GM10847 (cell line): ENCODE measurements around the gene ZMYM2.

Source experiments
- POLR2A ChIP-seq: IDR thresholded peaks from 2 replicates; pipeline ENCODE4 v1.6.1; 2011; ENCODE audit not compliant: insufficient read length; ENCODE audit errors: extremely low read depth

Gene ZMYM2

DNA sequence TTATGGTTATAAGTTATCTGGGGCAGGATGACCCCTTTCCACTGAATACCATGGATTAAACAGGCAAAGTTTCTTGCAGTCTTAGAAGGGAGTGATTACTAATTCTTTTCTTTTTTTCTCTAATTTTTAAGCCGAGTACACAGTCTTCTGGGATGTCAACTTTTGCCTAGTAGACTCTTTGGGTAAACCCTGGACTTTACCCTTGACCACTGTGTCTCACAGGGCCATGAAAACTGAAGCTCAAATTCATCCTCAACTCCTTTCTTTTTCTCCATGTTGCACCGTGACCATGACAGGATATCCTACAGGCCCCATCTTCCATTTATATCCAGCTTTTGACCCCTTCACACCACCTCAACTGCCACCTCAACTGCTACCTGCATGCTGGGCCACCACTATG is 150.5 kb downstream of the ZMYM2 start:
- TF ChIP-seq POLR2A: no peak

DNA sequence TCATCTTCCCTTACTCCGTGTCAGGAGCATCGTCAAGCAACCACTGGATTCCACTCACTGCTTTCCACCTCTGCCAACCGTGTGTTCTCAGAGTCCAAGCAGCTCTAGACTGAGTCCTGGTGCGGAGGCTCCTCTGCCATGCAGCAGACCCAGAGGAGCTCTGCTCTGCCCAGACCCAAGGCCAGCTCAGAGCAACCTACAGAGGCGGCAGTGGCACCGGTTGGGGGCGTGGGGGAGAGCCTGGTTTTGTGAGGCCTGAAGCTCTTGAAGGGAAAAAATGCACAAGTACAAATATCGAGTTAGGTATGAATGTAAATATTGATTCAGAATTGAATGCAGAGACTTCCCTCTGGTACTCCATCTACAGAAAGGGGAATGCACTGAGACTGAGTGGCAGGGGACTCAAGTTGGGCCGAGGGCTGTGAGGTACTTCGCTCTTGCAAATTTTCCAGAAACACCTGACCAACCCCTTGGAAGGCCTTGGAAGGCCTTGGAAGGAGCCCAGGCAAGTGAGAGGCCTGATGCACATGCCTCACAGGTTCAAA is 155.6 kb downstream of the ZMYM2 start:
- TF ChIP-seq POLR2A: no peak

DNA sequence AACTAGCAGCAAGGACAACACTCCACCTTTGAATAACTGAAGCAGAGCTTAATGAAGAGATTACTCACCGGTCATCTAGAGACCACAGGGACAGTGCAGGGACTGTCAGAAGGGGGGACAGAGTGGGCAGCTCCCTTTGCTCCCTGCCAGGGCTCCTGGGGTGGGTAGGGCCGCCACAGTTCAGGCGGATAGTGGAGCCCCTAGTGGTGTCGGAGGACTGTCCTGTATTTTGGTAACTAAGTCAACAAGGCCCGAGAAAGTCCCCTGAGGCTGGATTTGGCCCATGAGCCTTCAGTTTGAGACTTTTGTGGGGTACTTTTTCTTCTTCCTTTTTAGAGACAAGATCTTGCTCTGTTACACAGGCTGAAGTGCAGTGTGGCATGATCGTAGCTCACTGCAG is 157.7 kb downstream of the ZMYM2 start:
- no peak for TF ChIP-seq POLR2A

DNA sequence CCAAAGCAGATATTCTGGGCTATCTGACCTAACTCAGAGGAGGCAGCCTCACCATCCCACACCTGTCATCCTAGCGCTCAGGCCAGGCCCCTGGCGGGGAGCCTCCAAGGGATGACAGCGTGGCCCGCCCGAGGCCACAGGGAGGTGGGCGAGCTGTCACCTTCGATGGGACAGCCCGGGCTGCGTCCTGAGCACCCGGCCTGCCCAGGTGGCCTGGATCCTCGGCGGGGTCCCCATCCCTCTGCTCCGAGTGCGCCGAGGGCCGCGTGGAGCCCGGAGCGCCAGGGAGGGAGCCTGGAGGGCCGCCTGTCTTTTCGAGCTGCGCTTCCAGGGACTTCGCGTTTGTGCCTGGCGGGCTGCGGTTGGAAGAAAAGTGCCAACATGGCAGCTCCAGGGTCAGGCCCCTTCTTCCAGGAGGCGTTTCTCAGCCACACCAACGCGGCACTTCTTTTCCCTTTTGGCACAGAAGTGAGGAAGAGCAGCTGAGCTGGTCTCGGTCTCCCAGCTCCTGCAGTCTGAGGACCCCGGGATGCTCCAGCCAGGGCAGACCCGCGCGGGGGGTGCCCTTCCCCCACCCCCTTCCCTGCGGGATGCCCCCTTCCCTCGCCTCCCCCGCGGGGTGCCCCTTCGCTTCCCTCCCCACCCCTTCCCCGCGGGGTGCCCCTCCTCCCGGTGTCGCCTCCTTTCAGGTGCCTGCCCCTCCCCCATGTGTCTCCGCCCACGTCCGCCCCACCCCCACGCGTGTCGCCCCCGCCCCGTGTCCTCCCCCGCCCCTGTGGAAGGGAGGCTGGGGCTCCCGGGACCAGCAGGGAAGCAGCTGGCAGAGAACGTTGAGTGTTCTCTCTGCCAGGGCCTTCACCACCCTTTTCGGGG is 160.0 kb downstream of the ZMYM2 start:
- TF ChIP-seq POLR2A: no peak

DNA sequence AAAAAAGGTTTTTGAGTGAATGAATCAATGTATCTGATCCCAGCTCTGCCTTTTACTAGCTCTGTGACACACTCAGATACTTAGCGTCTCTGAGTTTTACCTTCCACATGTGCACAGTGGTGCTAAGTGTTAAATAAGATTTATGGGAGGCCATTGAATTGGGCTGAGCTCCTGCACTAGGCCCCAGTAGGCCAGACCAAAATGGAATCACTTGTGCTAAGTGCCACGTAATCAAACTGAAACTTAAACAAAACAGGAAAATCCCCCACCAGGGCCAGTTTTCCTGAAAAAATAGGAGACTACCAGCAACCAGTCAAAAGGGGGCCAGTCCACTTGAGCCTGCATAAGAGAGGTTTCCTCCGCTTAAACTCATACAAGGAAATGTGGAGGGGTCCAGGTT is 161.4 kb downstream of the ZMYM2 start:
- no peak for TF ChIP-seq POLR2A

DNA sequence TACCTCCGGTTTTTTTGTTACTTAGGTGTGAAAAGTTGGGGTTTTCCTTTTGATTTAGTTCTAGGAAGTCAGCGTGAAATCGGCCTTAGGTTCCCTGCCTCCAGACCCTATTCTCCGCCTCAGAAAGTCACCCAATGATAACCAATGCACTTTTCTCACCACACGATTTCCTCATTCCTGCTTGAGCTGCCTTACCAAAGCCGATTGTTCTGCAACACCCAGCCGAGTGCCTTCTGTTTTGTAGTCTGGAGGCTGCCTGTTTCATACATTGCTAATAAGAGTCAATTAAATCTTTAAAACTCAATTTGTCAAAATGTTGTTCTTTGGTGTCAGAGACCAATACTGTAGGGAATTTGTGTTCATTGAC is 162.6 kb downstream of the ZMYM2 start:
- no peak for TF ChIP-seq POLR2A

DNA sequence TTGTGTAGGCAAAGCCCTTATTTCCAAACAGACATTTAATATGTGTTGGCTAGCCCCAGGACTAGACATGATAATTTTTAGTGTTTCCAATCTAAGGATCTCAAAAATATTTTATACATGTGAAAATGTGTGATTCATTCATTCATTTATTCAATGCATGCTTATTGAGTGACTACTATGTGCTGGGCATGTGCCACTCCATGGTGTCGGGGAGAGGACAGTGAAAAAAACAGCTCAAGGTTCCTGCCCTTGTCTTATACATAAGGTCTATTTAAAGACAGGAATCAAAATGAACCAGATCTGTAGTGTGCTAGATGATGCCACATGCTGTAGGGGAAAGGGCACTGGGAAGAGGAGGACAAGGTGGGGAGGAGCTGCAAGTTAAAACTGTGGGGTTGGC is 165.8 kb downstream of the ZMYM2 start:
- no peak for TF ChIP-seq POLR2A

DNA sequence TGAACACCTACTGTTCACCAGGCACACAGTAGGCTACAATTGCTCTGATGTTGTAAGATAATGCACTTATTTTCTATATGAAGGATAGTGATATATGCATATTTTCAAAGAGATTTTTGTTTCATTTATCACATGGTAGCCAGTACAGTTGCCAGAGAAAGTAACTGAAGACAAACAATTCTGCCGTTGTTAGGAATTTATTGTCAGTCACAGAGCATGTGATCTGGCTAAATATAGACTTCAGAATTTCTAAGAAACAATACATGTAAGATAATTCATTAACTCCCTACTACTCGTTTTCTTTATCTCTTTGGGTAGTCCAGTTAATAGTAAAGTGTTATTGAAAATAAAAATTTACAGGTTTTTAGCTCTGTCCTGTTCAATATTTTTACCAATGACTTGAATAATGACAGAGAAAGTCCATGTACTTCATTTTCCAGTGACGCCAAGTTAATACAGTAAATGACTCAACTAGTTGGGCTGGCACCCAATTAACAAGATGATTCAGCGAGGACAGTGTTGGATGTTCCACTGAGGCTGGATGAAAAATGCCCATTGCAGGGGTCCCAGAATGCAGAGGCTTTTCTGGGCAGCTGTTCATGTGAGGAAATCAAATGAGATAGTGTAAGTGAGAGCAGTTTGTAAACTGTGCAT is 166.7 kb downstream of the ZMYM2 start:
- TF ChIP-seq POLR2A: no peak

DNA sequence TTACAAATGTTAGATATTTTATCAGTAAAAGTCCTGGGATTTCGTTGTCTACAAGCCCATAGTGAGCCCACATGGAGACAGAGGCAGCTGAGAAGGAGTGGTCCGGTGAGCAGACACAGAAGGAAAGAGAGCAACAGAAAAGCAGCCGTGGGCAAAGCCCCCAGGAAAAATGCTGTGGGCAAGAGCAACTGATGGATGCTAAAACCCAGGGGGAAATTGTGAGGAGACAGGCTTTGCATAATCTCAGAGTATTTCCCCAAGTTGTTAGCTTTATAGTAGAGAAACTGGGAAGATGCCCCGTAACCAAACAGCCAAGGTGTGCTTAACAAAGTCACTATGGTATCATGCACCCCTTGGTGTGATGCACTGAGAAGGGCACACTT is 167.2 kb downstream of the ZMYM2 start:
- no peak for TF ChIP-seq POLR2A

DNA sequence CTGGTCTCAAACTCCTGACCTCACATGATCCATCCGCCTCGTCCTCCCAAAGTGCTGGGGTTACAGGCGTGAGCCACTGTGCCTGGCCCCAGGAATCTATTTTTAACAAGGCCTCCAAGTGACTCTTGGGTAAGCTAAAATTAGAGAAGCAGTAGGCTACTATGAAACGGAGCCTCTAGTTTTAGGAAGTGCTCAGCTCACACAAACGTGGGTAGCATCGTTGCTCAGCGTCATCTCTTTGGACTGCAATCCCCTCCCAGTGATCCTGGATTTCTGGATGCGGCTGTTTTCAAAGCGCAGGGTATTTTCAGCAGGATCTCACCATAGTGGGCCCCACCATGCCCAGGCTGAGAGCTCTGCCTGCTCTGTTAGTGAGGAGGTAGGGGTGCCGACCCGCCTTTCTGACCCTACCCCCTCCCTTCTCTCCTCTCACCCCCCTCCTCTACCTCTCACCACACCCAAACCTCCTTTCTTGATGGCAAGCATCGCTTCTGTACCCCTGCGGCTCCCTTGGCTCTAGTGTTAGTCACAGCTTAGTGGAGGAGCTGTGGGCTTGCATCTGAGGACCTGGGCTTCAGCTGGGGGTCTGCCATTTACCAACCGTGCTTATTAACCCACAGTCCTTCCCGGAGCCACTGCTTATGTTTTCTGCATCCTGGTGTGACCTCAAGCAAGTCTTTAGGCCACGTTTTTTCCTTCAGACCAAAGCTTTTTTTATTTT is 168.2 kb downstream of the ZMYM2 start:
- no peak for TF ChIP-seq POLR2A

DNA sequence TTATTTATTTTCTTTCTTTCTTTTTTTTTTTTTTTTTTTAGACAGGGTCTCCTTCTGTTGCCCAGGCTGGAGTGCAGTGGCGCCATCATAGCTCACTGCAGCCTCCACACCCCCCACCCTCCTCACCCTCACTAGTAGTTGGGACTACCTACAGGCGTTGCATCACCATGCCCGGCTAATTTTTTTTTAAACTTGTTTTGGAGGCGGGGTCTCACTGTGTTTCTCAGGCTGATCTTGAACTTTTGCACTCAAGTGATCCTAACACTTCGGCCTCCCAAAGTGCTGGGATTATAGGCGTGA is 168.7 kb downstream of the ZMYM2 start:
- TF ChIP-seq POLR2A: no peak

DNA sequence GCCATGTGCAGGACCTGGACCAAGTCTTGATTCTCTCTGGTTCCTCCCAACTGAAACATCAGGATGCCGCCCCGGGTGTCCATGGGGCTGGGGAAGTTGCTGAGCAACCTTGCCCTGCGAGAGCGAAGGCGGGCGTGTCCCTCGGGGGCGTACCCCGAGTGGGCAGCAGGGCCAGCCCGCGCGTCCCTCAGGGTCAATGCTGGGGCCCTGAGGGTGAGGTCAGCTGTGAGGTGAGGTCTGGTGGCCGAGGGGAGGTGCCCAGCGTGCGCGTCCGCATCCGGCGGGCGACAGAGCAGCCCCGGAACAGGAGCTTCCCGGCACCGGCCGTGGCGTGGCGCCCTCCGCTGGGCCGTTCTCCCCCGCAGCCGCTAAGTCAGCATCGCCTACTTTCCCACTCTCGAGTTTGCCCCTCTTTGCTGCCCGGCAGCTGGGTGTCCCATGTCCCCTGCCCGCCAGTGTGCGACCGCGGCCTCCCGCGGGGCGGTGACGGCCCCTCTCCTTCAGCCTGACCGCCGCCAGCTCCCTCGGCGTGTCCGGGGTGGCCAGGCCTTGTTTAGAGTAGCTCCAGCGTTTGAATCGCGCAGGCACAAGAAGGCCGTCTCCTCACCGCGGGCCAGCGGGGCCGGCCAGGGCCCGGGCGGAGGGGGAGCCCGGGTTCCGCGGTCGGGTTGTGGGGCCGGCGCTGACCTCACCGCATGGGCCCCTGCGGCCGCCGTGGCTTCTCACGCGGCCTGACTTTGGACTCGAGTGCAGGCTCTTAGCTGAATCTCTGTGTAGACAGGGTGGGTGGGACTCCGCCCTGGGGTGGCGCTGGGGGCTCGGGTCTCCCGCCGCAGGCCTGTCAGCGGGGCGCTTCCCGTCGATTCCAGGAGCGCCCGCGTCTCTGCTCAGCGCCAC is 169.3 kb downstream of the ZMYM2 start:
- no peak for TF ChIP-seq POLR2A

DNA sequence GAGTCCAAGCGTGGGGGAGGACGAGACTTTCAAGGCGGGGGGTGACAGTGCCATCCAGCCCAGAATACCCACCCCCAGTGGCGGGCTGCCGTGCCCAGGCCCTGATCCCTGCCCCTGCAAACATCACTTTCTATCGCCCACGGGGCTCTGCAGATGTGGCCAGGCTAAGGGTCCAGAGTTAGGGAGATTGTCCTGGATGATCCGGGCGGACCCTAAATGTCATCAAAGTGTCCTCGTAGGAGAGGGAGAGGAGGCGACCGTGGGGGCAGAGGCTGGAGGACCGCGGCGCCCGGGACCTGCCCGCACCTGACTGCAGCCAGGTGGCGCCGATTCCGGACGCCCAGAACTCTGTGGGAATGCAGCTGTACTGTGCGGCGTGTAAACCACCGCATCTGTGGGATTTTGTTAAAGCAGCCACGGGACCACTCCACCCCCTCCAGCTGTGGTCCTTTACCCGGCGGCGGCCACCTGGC is 170.0 kb downstream of the ZMYM2 start:
- TF ChIP-seq POLR2A: no peak

DNA sequence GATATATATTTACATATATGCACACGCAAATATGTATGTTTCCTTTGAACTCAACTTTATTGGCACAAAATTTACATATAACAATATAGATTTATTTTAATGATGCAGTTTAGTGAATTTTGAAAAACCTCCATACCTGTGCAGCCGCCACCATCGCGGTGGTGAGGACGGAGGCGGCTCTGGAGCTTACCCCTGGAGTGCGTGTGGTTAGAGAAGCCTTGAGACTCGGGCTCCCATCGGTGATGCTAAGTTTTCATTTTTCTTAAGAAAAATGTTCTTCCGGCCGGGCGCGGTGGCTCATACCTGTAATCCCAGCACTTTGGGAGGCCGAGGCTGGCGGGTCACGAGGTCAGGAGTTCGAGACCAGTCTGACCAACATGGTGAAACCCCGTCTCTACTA is 170.5 kb downstream of the ZMYM2 start:
- no peak for TF ChIP-seq POLR2A

DNA sequence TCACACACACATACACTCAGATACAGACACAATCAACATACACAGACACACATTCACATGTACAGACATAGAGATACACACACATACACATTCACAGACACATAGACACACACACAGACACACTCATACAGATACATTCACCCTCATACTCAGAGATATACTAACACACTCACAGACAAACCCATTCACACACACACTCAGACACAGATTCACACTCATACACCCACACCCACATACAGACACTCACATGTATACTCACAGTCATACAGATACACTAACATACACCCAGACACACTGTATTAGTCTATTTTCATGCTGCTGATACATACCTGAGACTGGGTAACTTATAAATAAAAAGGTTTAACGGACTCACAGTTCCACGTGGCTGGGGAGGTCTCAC is 171.5 kb downstream of the ZMYM2 start:
- no peak for TF ChIP-seq POLR2A
